ENCODE measurements around the gene SPRING1. TPM values are rescaled to one million over a fixed set of nuclear protein-coding genes. Genes with fewer than 3 reads are reported as not detected.
"Not testable (repeated sequence)": the region's sequence is repeated elsewhere in the genome, so short reads cannot be mapped to it uniquely, and the experiment has no call there.

The SPRING1 gene, protein sequence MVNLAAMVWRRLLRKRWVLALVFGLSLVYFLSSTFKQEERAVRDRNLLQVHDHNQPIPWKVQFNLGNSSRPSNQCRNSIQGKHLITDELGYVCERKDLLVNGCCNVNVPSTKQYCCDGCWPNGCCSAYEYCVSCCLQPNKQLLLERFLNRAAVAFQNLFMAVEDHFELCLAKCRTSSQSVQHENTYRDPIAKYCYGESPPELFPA
- total RNA-seq, result 34.7 and 37.2 TPM in 2 replicates

- intact Hi-C loops (cut with micrococcal nuclease), result loop anchor here (1.0 to 5.0 kb wide), 15 partner anchors 35 to 1639 kb away; partner anchors contain the start of genes FBXW8, MAP1LC3B2, MED13L and SUDS3
Observed at GRCh38 chr12:116737774-116738657, at the start of gene SPRING1, which contains the start of gene RNFT2. SPRING1 (minus strand) TSS chr12:116738069; CDS start chr12:116737900, 169 bp downstream. RNFT2 (plus strand) TSS chr12:116738315; CDS start chr12:116740498, 2,183 bp downstream.

DNA sequence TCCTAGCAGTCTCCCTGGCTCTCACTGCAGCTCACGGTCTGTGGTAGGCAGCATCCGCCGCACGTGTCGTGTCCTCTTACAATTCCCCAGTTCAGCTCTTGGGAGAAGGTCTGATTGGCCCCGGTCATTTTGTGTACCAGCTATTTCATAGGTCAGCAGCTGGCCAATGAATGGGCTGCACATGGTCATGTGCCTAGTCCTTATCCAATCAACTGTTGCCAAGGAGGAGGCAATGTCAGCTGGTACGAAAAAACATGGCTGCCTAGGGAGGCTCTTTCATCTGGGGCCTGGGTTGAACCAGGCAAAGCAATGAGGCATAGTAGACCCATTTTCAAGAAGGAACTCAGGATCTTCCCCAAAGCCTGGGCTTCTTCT lies 46.4 kb upstream of the SPRING1 start:
- intact Hi-C loops (cut with micrococcal nuclease), result no loop called here

GRCh38 chr12:116783525-116784237 lies 45.8 kb upstream of the SPRING1 start:
- intact Hi-C loops (cut with micrococcal nuclease), result no loop called here

GRCh38 chr12:116780942-116781341 lies 43.1 kb upstream of the SPRING1 start:
- intact Hi-C loops (cut with micrococcal nuclease), result no loop called here

DNA sequence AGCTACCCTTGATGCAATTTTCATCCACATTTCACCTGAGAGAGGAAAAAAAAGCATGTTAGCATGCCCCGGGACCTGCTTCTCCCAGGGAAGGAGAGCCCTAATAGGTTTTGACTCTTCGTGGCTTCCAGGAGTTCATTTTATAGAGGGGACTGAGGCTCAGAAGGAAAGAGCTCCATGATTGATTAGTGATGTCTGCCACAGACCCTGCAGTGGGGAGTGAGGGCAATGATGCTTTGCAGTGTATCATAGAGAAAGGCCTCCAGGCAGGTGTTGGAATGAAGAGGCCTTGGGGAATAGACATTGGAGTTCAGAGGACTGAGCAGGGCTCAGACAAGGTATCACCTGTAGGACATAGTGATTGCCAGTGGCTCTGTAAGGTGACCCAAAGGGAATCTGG lies 41.7 kb upstream of the SPRING1 start:
- intact Hi-C loops (cut with micrococcal nuclease), result no loop called here

- intact Hi-C loops (cut with micrococcal nuclease), result no loop called here
Observed at GRCh38 chr12:116777245-116777644, 39.4 kb upstream of the SPRING1 start.

DNA sequence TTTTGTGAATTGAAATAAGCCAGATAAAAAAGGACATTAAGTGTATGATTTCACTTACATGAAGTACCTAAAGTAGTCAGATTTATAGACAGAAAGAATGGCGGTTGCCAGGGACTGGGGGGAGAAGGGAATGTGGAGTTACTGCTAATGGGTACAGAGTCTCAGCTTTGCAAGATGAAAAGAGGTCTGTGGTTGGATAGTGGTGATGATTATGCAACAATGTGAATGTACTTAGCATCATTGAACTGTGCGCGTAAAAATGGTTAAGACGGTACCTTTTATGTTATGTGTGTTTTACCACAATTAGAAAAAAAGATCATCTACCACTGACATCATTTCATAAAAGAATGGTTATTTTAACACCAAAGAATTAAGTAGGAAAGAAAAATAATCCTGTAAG lies 36.2 kb upstream of the SPRING1 start:
- intact Hi-C loops (cut with micrococcal nuclease), result no loop called here

GRCh38 chr12:116773276-116773731 lies 35.4 kb upstream of the SPRING1 start:
- intact Hi-C loops (cut with micrococcal nuclease), result no loop called here

DNA sequence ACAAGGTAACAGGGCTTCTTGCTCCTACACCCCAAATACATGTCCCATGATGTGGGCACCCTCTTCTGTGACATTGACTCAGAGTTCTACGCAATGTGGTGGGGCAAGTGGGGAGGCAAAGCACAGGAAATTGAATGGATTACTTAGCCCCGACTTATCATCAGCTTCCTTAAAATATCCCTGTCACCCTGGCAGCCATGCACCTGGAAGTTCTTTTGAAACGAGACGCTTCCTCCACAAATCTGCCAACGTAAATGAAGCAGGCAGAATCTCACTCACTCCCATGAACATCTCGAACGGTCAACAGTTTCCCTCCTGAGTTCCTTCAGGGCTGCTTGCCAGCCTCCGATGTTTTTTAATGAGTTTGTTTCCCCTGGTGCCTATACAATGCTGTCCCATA lies 33.8 kb upstream of the SPRING1 start:
- intact Hi-C loops (cut with micrococcal nuclease), result no loop called here

GRCh38 chr12:116766746-116767145 lies 28.9 kb upstream of the SPRING1 start:
- intact Hi-C loops (cut with micrococcal nuclease), result no loop called here

GRCh38 chr12:116766285-116766684 lies 28.4 kb upstream of the SPRING1 start:
- intact Hi-C loops (cut with micrococcal nuclease), result no loop called here

GRCh38 chr12:116765271-116765670 lies 27.4 kb upstream of the SPRING1 start:
- intact Hi-C loops (cut with micrococcal nuclease), result no loop called here

DNA sequence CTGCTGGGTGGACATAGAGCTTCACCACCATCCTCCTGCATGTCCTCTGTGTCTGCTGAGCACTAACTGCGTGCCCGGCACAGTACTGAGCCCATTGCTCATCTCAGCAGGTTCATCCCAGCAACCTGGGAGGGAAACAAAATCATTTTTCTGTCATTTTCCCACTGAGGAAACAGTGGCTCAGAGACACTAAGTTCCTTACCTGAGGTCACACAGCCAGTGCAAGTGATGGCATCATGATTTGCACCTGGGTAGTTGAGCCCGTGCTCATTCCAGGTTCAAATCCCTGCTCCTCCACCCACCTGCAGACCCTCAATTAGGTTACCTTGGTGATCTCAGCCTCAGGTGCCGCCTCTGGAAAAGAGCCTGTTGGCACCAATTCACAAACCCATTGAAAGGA lies 23.6 kb upstream of the SPRING1 start:
- intact Hi-C loops (cut with micrococcal nuclease), result no loop called here

- intact Hi-C loops (cut with micrococcal nuclease), result no loop called here
Observed at GRCh38 chr12:116760622-116761020, 22.8 kb upstream of the SPRING1 start.

- intact Hi-C loops (cut with micrococcal nuclease), result no loop called here
Observed at GRCh38 chr12:116759783-116760621, 22.1 kb upstream of the SPRING1 start.

DNA sequence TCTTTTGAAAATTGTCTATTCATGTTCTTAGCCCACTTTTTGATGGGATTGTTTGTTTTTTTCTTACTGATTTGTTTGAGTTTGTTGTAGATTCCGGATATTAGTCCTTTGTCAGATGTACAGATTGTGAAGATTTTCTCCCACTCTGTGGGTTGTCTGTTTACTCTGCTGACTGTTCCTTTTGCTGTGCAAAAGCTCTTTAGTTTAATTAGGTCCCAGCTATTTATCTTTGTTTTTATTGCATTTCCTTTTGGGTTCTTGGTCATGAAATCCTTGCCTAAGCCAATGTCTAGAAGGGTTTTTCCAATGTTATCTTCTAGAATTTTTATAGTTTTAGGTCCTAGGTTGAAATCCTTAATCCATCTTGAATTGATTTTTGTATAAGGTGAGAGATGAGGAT lies 16.9 kb upstream of the SPRING1 start:
- intact Hi-C loops (cut with micrococcal nuclease), result not testable (repeated sequence)

- intact Hi-C loops (cut with micrococcal nuclease), result not testable (repeated sequence)
Observed at GRCh38 chr12:116754097-116754496, 16.2 kb upstream of the SPRING1 start.

- intact Hi-C loops (cut with micrococcal nuclease), result no loop called here
Observed at GRCh38 chr12:116750298-116750697, 12.4 kb upstream of the SPRING1 start.

GRCh38 chr12:116749884-116750283 lies 12.0 kb upstream of the SPRING1 start:
- intact Hi-C loops (cut with micrococcal nuclease), result no loop called here

DNA sequence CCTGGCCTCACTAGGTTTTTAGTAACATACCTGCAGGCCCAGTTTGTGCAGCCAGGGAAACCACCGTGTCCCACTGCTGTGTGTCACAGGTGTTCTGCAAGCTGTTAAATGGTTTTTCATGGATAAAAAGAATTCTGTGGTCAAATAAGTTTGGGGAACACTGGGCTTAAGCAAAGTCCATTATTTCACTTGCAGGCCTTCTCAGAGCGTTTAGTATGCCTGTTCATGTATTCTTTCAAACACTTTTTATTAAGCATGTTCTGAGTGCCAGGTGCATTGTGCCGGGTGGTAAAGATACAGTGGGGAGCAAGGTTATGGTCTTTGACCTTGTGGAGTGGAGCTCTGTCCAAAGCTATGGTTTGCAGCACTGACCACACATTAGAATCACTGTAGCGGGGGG lies 7.7 kb upstream of the SPRING1 start:
- intact Hi-C loops (cut with micrococcal nuclease), result no loop called here

- intact Hi-C loops (cut with micrococcal nuclease), result no loop called here
Observed at GRCh38 chr12:116744766-116745165, 6.9 kb upstream of the SPRING1 start.
